ENCODE results near the gene MGAT5. TPM values are rescaled to one million over a fixed set of nuclear protein-coding genes. Genes with fewer than 3 reads are reported as not detected.

MGAT5 gene
- polyA plus RNA-seq, 4 donors, result 5.6 to 27.4 (median 12.3) TPM

DNA sequence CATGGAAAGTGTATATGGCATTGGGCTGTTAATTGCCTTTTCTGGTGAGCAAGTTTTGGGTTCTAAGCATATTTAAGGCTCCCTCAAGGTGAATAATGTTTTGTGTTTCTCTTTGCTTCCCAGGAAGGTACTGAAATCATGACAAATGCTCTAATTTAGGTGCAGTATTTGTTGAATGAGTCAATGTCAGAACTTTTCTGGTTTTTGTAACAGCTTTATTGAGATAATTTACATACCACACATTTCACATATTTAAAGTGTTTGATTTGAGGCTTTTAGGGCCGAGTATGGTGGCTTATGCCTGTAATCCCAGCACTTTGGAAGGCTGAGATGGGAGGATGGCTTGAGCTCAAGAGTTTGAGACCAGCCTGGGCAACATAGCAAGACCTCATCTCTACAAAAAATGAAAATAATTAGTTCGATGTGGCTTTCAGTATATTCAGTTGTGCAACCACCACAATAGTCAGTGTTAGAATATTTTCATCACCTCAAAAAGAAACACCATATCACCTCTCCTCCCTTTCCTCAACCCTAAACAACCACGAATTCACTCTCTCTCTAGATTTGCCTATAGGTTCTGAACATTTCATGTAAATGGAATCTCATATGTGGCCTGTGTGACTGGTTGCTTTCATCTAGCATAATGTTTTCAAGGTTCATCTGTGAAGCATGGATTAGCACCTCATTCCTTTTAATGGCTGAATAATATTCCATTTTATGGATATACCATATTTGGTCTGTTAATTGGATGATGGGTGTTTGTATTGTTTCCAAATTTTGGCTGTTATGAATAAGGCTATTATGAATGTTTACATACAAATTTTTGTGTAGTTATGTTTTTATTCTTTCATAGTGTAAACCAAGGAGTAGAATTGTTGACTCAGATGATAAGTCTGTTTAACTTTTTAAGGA is 54.9 kb downstream of the MGAT5 start:
- Histone ChIP-seq H3K27ac (ENCODE audit: low read depth in 1 of 3, low read length in 2 of 3) (no peak overlapping the region), H3K9me3 (ENCODE audit: control insufficient read depth in 2 of 2, insufficient read depth in 1 of 2, low read depth in 1 of 2, low read length in 1 of 2) (no peaks in the 10 kb centered on the region), H3K27me3 (ENCODE audit: control insufficient read depth in 3 of 3, insufficient read depth in 3 of 3, low read length in 3 of 3) (no peaks in the 10 kb centered on the region), H3K4me3 (ENCODE audit: low read depth in 1 of 3, low read length in 3 of 3) (no peak overlapping the region), H3K4me1 (ENCODE audit: control insufficient read depth in 3 of 3, insufficient read depth in 2 of 3, low read depth in 1 of 3, low read length in 2 of 3) (peaks cover 0 to 3% (median 0%) of the 10 kb centered on the region in 3 donors), H3K36me3 (ENCODE audit: control insufficient read depth in 3 of 3, insufficient read depth in 2 of 3, low read depth in 1 of 3, low read length in 3 of 3) (peaks cover 0 to 5% (median 4%) of the 10 kb centered on the region in 3 donors)
- no peak for DNase-seq
- 83 to 92% (median 89%) methylated on average over 3 of the region's 3 CpGs for WGBS, 3 donors
- no peak for FAIRE-seq

DNA sequence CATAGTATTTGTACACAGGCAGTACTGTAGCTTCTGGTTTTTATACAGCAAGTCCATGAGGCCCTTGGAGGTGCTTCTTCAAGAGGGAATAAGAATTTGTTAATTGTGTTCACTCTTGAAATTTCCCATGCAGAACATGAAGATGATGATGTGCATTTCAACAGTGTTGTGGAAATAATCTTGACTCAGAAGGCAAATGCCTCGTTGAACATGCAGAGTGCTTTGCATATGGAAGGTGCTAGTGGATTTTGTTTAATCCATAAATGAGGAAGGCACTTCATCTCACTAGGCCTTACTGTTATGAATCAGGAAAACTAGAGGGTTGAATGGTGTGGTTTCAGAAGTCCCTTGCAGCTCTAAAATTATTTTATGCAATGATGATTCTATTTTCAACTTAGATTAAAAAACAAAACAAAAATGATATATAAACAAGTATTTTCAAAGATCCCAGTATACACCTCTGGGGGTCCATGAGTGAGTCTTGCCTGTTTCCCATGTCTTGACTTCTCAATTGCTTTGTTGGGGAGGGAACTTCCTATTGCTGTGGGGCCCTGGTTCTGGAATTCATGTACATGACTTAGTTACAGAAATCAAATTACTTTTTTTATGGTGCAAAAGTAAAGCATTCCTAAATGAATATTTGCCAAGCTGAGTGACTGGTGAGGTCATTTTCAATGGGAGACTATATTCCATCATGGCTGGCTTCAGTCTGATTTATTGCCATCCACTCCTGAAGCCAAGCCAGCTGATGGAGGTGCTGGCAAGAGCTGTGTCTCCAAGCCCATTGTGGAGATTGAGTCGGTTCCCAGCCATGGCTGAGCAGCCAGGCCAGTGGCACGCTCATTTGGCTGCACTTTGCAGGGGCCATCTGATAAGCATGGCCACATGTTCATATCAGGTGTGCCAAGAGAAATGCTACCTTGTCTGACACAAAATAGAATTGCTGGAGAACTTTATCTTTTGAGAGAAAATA is 56.5 kb downstream of the MGAT5 start:
- no peak for DNase-seq
- no peaks in the 10 kb centered on the region for H3K9me3 ChIP-seq (ENCODE audit: control insufficient read depth in 2 of 2, insufficient read depth in 1 of 2, low read depth in 1 of 2, low read length in 1 of 2)
- peaks cover 0 to 4% (median 4%) of the 10 kb centered on the region in 3 donors for H3K36me3 ChIP-seq (ENCODE audit: control insufficient read depth in 3 of 3, insufficient read depth in 2 of 3, low read depth in 1 of 3, low read length in 3 of 3)
- 71 to 79% (median 78%) methylated on average over 3 of the region's 3 CpGs for WGBS, 3 donors
- no peak overlapping the region for H3K27ac ChIP-seq (ENCODE audit: low read depth in 1 of 3, low read length in 2 of 3)
- H3K4me1 ChIP-seq (ENCODE audit: control insufficient read depth in 3 of 3, insufficient read depth in 2 of 3, low read depth in 1 of 3, low read length in 2 of 3), result peaks cover 0 to 5% (median 0%) of the 10 kb centered on the region in 3 donors
- no peaks in the 10 kb centered on the region for H3K27me3 ChIP-seq (ENCODE audit: control insufficient read depth in 3 of 3, insufficient read depth in 3 of 3, low read length in 3 of 3)
- no peak for FAIRE-seq
- no peak overlapping the region for H3K4me3 ChIP-seq (ENCODE audit: low read depth in 1 of 3, low read length in 3 of 3)

DNA sequence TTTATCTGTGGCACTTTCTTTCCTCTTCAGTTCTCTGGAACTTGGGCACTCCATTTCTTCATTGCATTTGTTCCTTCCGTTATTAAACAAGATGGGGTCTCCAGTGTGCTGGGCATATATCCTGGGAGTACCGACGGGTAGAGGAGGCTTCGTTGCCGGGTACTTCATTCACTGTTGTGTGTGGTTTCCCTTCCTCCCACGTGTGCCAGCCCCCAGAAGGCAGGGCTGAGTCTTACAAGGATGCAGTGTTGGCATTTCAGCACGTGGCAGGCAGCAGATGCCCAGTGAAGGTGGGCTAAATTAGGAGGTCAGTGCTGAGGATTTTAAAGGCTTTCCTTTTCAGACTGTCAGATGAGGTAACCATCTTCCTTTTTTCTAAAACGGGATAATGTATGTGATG is 58.6 kb downstream of the MGAT5 start:
- Histone ChIP-seq H3K4me1 (ENCODE audit: control insufficient read depth in 3 of 3, insufficient read depth in 2 of 3, low read depth in 1 of 3, low read length in 2 of 3) (peaks cover 0 to 5% (median 2%) of the 10 kb centered on the region in 3 donors), H3K36me3 (ENCODE audit: control insufficient read depth in 3 of 3, insufficient read depth in 2 of 3, low read depth in 1 of 3, low read length in 3 of 3) (peaks cover 0 to 5% (median 5%) of the 10 kb centered on the region in 3 donors), H3K27ac (ENCODE audit: low read depth in 1 of 3, low read length in 2 of 3) (peak overlapping the region in 1 of 3 donors; percentile 26), H3K4me3 (ENCODE audit: low read depth in 1 of 3, low read length in 3 of 3) (no peak overlapping the region), H3K27me3 (ENCODE audit: control insufficient read depth in 3 of 3, insufficient read depth in 3 of 3, low read length in 3 of 3) (no peaks in the 10 kb centered on the region), H3K9me3 (ENCODE audit: control insufficient read depth in 2 of 2, insufficient read depth in 1 of 2, low read depth in 1 of 2, low read length in 1 of 2) (no peaks in the 10 kb centered on the region)
- no peak for FAIRE-seq
- WGBS, 3 donors, result 71 to 80% (median 71%) methylated on average over 8 of the region's 8 CpGs
- no peak for DNase-seq

DNA sequence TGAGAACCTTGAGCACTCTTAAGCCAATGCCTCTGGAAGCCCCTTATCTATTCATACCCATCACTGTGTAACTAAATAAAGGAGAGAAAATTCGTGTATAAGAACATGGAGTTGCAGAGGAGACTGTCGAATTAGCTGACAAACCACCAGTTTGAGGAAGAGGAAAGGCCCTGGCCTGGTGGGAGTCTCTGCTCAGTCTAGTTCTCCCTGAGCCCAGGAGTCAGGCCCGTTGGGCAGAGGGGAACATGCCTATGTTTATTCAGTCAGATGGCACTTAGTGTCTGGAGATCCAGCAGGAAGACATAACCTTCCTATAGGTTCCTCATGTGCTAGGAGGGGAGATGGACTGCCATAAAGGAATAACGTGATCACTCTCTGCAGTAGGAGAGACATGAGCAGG is 60.3 kb downstream of the MGAT5 start:
- Histone ChIP-seq H3K4me3 (ENCODE audit: low read depth in 1 of 3, low read length in 3 of 3) (no peak overlapping the region), H3K4me1 (ENCODE audit: control insufficient read depth in 3 of 3, insufficient read depth in 2 of 3, low read depth in 1 of 3, low read length in 2 of 3) (peaks cover 0 to 5% (median 2%) of the 10 kb centered on the region in 3 donors), H3K27ac (ENCODE audit: low read depth in 1 of 3, low read length in 2 of 3) (no peak overlapping the region), H3K9me3 (ENCODE audit: control insufficient read depth in 2 of 2, insufficient read depth in 1 of 2, low read depth in 1 of 2, low read length in 1 of 2) (no peaks in the 10 kb centered on the region), H3K27me3 (ENCODE audit: control insufficient read depth in 3 of 3, insufficient read depth in 3 of 3, low read length in 3 of 3) (no peaks in the 10 kb centered on the region), H3K36me3 (ENCODE audit: control insufficient read depth in 3 of 3, insufficient read depth in 2 of 3, low read depth in 1 of 3, low read length in 3 of 3) (peaks cover 0 to 16% (median 10%) of the 10 kb centered on the region in 3 donors)
- 61 to 75% (median 62%) methylated on average over 4 of the region's 4 CpGs for WGBS, 3 donors
- no peak for DNase-seq
- no peak for FAIRE-seq

DNA sequence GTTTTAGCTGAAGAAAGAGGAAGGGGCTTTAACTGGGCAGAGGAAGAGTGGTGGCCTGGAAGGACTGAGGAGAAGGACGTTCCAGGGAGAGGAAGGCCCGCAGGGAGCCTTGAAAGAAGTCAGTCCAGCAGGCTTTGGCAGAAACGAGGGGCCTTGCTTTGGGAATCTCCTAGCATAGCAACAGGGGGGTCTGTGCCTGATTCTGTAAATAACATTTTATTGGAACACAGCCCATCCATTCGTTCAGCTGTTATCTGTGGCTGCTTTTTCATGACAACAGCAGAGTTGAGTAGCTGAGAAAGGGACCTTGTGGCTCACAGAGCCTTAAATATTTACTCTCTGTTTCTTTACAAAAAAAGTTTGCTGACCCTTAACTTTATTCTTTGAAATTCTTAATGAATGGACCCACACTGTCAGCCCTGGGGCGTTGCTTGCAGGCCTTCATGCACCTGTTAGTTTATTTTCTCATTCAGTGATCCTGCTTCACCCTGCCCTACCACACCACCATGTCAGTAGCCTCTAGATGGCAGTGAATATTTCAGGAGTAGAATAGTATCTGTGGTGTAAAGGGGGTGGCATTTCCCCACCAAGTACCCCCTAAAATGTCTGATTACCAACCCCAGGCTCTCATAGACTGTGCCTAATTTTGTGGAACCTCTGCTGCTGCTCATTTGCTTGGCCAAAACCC is 61.0 kb downstream of the MGAT5 start:
- Histone ChIP-seq H3K36me3 (ENCODE audit: control insufficient read depth in 3 of 3, insufficient read depth in 2 of 3, low read depth in 1 of 3, low read length in 3 of 3) (peaks cover 0 to 16% (median 10%) of the 10 kb centered on the region in 3 donors), H3K4me1 (ENCODE audit: control insufficient read depth in 3 of 3, insufficient read depth in 2 of 3, low read depth in 1 of 3, low read length in 2 of 3) (peaks cover 0 to 5% (median 2%) of the 10 kb centered on the region in 3 donors), H3K27me3 (ENCODE audit: control insufficient read depth in 3 of 3, insufficient read depth in 3 of 3, low read length in 3 of 3) (no peaks in the 10 kb centered on the region), H3K4me3 (ENCODE audit: low read depth in 1 of 3, low read length in 3 of 3) (no peak overlapping the region), H3K9me3 (ENCODE audit: control insufficient read depth in 2 of 2, insufficient read depth in 1 of 2, low read depth in 1 of 2, low read length in 1 of 2) (no peaks in the 10 kb centered on the region), H3K27ac (ENCODE audit: low read depth in 1 of 3, low read length in 2 of 3) (no peak overlapping the region)
- WGBS, 3 donors, result 51 to 67% (median 64%) methylated on average over 5 of the region's 5 CpGs
- DNase-seq (no peak), FAIRE-seq (no peak)

DNA sequence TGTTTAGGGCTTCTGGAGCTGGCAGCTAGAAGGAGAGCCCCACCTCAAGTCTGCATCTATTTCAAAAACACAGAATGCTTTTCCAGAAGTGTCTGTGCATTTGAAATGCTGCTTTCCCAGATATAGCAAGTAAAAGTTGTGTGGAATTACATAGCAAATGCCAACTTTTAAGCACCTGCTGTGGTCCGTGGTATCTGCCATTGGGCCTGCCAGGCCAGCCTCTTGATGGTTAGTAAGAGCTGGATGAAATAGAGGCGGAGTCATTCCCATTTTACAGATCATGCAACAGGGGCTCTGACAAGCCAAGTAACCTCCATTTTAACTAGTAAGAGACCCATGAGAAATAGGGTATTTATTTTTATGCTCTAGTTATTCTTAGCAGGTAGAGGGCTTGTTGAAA is 61.6 kb downstream of the MGAT5 start:
- Histone ChIP-seq H3K4me3 (ENCODE audit: low read depth in 1 of 3, low read length in 3 of 3) (no peak overlapping the region), H3K27me3 (ENCODE audit: control insufficient read depth in 3 of 3, insufficient read depth in 3 of 3, low read length in 3 of 3) (no peaks in the 10 kb centered on the region), H3K9me3 (ENCODE audit: control insufficient read depth in 2 of 2, insufficient read depth in 1 of 2, low read depth in 1 of 2, low read length in 1 of 2) (no peaks in the 10 kb centered on the region), H3K4me1 (ENCODE audit: control insufficient read depth in 3 of 3, insufficient read depth in 2 of 3, low read depth in 1 of 3, low read length in 2 of 3) (peaks cover 0 to 5% (median 2%) of the 10 kb centered on the region in 3 donors), H3K36me3 (ENCODE audit: control insufficient read depth in 3 of 3, insufficient read depth in 2 of 3, low read depth in 1 of 3, low read length in 3 of 3) (peaks cover 0 to 19% (median 10%) of the 10 kb centered on the region in 3 donors), H3K27ac (ENCODE audit: low read depth in 1 of 3, low read length in 2 of 3) (no peak overlapping the region)
- DNase-seq (no peak), FAIRE-seq (no peak)
- WGBS, 3 donors, result 92 to 98% (median 96%) methylated on average over 2 of the region's 2 CpGs

DNA sequence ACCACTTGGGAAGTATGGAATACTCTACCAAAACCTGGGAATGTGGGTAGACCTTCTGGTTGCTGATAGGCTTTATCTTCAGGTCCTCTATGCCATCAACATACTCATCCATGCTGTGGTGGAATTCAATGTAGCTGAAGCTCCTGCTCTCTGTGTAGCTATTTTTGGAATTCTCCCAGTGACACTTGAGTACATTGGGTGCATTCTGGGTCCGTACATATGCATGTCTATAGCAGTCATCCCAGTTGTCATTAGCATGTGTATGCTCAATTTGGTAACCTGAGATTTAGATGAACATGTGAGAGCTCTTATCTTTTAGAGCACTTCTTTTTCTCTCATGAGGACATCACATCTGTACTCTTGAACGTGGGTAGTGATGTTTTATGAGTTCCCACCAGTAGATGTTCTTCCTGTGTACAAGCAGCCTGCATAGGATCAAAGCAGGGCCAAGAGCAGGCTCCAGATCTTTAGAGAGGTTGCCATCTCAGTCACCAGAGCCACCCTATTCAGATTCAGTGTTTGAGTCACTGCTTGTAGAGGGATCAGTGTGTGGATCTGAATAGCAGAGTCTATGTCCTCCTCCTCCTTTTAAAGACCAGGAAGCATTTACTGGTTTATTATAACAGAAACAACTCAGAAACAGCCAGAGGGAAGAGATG is 65.9 kb downstream of the MGAT5 start:
- FAIRE-seq (no peak), DNase-seq (peak in 1 of 2 donors; percentile 13)
- Histone ChIP-seq H3K4me1 (ENCODE audit: control insufficient read depth in 3 of 3, insufficient read depth in 2 of 3, low read depth in 1 of 3, low read length in 2 of 3) (peaks cover 0 to 7% (median 0%) of the 10 kb centered on the region in 3 donors), H3K27me3 (ENCODE audit: control insufficient read depth in 3 of 3, insufficient read depth in 3 of 3, low read length in 3 of 3) (no peaks in the 10 kb centered on the region), H3K36me3 (ENCODE audit: control insufficient read depth in 3 of 3, insufficient read depth in 2 of 3, low read depth in 1 of 3, low read length in 3 of 3) (peaks cover 0 to 16% (median 15%) of the 10 kb centered on the region in 3 donors), H3K4me3 (ENCODE audit: low read depth in 1 of 3, low read length in 3 of 3) (no peak overlapping the region), H3K9me3 (ENCODE audit: control insufficient read depth in 2 of 2, insufficient read depth in 1 of 2, low read depth in 1 of 2, low read length in 1 of 2) (no peaks in the 10 kb centered on the region), H3K27ac (ENCODE audit: low read depth in 1 of 3, low read length in 2 of 3) (peak overlapping the region in 1 of 3 donors; percentile 46)
- WGBS, 3 donors, result 50 to 68% (median 60%) methylated on average over 2 of the region's 2 CpGs

All from small intestine (tissue), 7 donors.